ENCODE results near the gene WNT4. TPM values are rescaled to one million over a fixed set of nuclear protein-coding genes. Genes with fewer than 3 reads are reported as not detected.

Gene WNT4
- total RNA-seq, 3 donors from 2014 or later: 1.2 to 4.5 (median 2.5) TPM

DNA sequence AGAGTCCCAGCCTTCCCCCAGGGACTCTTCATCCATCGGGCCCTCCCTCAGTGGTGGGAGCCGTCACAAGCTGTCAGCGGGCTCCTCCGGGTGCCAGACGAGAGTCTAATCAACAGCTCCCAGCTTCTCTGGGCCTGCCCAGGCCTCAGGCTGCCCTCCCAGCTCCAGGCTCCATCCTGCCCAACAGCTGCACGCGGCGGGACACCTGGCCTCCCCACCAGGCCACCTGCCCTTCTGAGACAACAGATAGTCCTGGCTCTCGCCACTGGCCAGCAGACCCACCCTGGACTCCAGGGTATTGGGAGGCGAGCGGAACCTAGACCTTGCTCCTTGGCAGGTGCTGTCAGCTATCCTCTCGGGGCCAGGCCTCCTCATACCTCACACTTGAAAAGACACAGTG lies 3.1 kb downstream of the WNT4 start:
- H3K9me3 ChIP-seq: no peaks in the 10 kb centered on the region
- H3K4me1 ChIP-seq (ENCODE audit: low read depth): peaks cover 19% of the 10 kb centered on the region
- no peak for ATAC-seq
- no peaks in the 10 kb centered on the region for H3K36me3 ChIP-seq (ENCODE audit: low read depth)
- intact Hi-C loops (cut with DNase I, micrococcal nuclease): loop anchor here in 1 of 2 donors (10.0 kb wide), 1 partner anchor 135 kb away; no protein-coding TSS in a partner anchor
- no peak for DNase-seq
- TF ChIP-seq, protein P1, sequence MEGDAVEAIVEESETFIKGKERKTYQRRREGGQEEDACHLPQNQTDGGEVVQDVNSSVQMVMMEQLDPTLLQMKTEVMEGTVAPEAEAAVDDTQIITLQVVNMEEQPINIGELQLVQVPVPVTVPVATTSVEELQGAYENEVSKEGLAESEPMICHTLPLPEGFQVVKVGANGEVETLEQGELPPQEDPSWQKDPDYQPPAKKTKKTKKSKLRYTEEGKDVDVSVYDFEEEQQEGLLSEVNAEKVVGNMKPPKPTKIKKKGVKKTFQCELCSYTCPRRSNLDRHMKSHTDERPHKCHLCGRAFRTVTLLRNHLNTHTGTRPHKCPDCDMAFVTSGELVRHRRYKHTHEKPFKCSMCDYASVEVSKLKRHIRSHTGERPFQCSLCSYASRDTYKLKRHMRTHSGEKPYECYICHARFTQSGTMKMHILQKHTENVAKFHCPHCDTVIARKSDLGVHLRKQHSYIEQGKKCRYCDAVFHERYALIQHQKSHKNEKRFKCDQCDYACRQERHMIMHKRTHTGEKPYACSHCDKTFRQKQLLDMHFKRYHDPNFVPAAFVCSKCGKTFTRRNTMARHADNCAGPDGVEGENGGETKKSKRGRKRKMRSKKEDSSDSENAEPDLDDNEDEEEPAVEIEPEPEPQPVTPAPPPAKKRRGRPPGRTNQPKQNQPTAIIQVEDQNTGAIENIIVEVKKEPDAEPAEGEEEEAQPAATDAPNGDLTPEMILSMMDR (IDR thresholded peaks at IDR 0.05): no peak
- no peak overlapping the region for H3K4me3 ChIP-seq

DNA sequence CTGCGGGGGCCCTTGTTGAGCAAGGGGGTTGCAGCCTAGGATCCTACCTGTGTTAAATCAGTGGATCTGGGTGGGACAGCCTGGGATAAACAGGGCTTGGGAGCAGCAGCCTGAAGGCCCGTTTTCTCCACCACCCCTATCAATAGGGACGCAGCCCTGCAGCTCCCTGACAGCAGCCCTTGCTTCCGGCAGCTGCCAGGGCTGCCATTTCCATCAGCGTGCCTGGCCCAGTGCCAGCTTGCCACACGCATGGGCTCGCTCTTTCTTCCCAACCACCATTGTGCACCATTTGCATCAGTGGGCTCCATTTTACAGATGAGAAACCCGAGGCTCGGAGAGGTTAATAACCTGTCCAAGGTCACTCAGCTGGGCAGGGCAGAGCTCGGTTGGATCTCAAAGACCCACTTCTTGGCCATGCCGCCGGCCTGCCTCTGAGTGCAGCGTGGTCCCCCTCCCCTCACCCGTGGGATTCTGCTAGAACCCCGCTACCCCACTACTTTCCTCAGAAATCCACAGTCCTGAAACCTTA lies 3.8 kb downstream of the WNT4 start:
- no peaks in the 10 kb centered on the region for H3K9me3 ChIP-seq
- TF ChIP-seq, protein P1 (IDR thresholded peaks at IDR 0.05): no peak
- H3K36me3 ChIP-seq (ENCODE audit: low read depth): no peaks in the 10 kb centered on the region
- intact Hi-C loops (cut with DNase I, micrococcal nuclease): loop anchor here in 1 of 2 donors (10.0 kb wide), 1 partner anchor 136 kb away; no protein-coding TSS in a partner anchor
- no peak overlapping the region for H3K4me3 ChIP-seq
- ATAC-seq (no peak), DNase-seq (no peak)
- H3K4me1 ChIP-seq (ENCODE audit: low read depth): peaks cover 17% of the 10 kb centered on the region

DNA sequence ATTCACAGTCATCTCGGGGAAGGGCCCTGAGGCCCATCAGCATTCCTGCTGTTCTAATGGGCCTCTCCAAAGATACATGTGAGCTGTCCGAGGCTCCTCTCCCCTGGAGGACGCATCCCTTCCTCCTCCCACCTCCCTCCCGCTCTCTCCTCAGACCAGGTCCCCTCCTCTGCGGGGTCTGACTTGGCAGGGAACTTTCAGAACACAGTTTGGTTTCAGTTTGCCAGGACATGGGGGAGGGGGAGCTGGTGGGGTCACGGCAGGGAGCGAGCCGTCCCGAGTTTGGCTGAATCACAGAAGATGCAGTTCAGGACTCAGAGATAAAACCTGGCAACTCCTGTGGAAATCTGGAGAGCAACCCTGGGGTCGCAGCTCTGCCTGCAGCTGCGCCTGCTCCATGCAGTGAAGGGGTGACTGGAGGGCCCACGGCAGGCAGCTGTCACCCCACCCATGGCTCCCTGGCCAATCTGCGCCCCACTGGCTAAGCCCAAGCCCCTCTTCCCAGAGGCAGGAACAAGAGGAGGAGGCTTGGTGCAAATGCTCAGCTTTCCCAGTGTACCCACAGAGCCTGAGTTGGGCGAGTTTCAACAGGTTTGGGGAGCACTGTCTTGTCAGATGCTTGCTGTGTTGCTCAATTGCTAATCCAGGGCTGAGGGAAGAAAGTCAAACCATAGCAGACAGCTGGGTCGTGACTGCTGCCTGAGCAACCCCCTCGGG lies 5.7 kb downstream of the WNT4 start:
- Histone ChIP-seq H3K36me3 (ENCODE audit: low read depth) (no peaks in the 10 kb centered on the region), H3K9me3 (no peaks in the 10 kb centered on the region), H3K4me3 (no peak overlapping the region), H3K4me1 (ENCODE audit: low read depth) (peaks cover 7% of the 10 kb centered on the region)
- no peak for DNase-seq
- intact Hi-C loops (cut with DNase I, micrococcal nuclease): loop anchor here in 1 of 2 donors (10.0 kb wide), 1 partner anchor 138 kb away; no protein-coding TSS in a partner anchor
- TF ChIP-seq, protein P1 (IDR thresholded peaks at IDR 0.05): no peak
- ATAC-seq: no peak

DNA sequence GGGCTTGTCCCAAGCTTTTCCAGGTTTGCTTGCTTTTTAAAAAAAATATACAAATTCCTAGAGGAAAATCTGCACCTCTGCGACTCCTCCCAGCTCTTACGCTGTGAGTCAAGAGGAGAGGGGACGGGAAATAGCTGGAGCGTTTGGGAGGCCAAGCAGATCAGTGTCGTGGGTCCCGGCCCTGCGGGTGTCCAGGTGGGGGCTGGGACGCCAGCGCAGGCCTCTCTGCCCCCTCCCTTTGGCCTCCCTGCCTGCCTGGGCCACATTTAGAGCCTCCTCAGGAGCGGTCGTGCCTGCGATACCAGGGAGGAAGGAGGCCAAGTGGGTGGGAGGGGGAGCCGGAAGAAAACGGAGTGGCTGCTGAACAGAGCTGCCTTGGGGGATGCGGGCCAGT lies 9.0 kb downstream of the WNT4 start:
- H3K9me3 ChIP-seq: no peaks in the 10 kb centered on the region
- H3K36me3 ChIP-seq (ENCODE audit: low read depth): no peaks in the 10 kb centered on the region
- intact Hi-C loops (cut with DNase I, micrococcal nuclease): loop anchor here in 1 of 2 donors (5.0 to 10.0 kb wide), 2 partner anchors 141 to 283 kb away; no protein-coding TSS in a partner anchor
- DNase-seq (no peak), ATAC-seq (no peak)
- peaks cover 3% of the 10 kb centered on the region for H3K4me1 ChIP-seq (ENCODE audit: low read depth)
- no peak overlapping the region for H3K4me3 ChIP-seq
- TF ChIP-seq, protein P1 (IDR thresholded peaks at IDR 0.05): no peak

DNA sequence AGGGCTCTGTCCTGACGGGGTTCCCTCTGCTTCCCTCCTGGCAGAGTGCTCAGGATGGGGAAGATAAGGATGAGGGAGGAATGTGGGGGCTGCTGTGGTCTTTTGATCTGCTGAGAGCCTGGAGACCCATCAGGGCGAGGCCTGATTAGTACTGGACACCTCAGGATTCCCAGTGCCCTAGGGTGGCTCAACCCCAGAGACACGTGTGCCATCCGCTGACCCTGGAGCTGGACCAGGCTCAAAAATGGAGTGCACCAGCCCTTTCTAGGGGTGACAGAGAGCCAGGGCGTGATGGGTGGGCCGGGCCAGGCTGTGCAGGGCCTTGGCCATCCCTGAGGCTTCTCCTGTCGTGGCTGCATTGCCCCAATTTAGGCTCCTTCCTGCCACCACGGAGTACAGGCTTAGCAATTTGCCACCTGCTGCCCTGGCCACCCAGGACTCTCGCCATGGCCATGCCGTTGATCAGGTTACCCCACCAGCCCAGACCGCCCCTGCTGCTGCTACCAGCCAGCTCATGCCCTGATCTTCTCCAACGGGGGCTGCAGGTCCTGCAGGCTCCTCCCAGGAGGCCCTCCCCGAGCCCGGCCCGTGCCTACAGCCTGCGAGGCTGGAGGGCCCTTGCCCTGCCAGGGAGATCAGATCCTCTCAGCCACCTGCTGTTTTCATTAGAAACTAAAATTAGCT lies 9.5 kb downstream of the WNT4 start:
- intact Hi-C loops (cut with DNase I, micrococcal nuclease): loop anchor here in 1 of 2 donors (5.0 to 10.0 kb wide), 2 partner anchors 141 to 284 kb away; no protein-coding TSS in a partner anchor
- Histone ChIP-seq H3K4me1 (ENCODE audit: low read depth) (peaks cover 3% of the 10 kb centered on the region), H3K9me3 (no peaks in the 10 kb centered on the region), H3K4me3 (no peak overlapping the region), H3K36me3 (ENCODE audit: low read depth) (no peaks in the 10 kb centered on the region)
- no peak for ATAC-seq
- DNase-seq: no peak
- TF ChIP-seq, protein P1 (IDR thresholded peaks at IDR 0.05): no peak

All from mucosa of descending colon (tissue), 3 donors.